Testis (tissue), 3 donors: ENCODE results near the gene CENPM. TPM values are rescaled to one million over a fixed set of nuclear protein-coding genes. Genes with fewer than 3 reads are reported as not detected.
A peak's percentile ranks its signal among the peaks of the same experiment; 100 is the strongest.

Experiments used
- DNase-seq: peaks from one replicate; pipeline ENCODE4 v3.0.0-alpha.2; 2019
- H3K27ac ChIP-seq, 2 donors: fragments of 200-600 bp; sonication (generic); one replicate each; pipeline ENCODE4 v1.5.1; 2019
- H3K27me3 ChIP-seq: fragments of 200-600 bp; sonication (generic); one replicate; pipeline ENCODE4 v1.5.1; 2019
- H3K36me3 ChIP-seq: fragments of 200-600 bp; sonication (generic); one replicate; pipeline ENCODE4 v1.5.1; 2017; ENCODE audit warnings: low read depth; ENCODE audit errors: missing control alignments
- H3K4me1 ChIP-seq: fragments of 200-600 bp; sonication (generic); one replicate; pipeline ENCODE4 v1.5.1; 2019
- H3K4me3 ChIP-seq, 2 donors: fragments of 200-600 bp; sonication (generic); one replicate each; pipeline ENCODE4 v1.5.1; 2017 to 2019
- H3K9me3 ChIP-seq: fragments of 200-600 bp; sonication (generic); one replicate; pipeline ENCODE4 v1.5.1; 2017
- POLR2A ChIP-seq: fragments of 450-650 bp; IDR thresholded peaks from one replicate; pipeline ENCODE4 v1.6.1; 2017; ENCODE audit warnings: antibody characterized with exemption, mild to moderate bottlenecking, moderate library complexity
- WGBS, 2 donors: methylation state at CpG; one replicate each; pipeline ENCODE4 v1.1.5; 2018; 5-methylcytosine and 5-hydroxymethylcytosine counted together
- intact Hi-C: fragments of 100-400 bp; cut with DNase I; formaldehyde crosslinking; loops from one replicate; pipeline ENCODE4 v1.15.1; 2023; ENCODE audit warnings: low total_unique reads
- polyA plus RNA-seq: library from polyadenylated mRNA; stranded (reverse); fragments of 350-450 nt; fragmentation: Illumina TruSeq; extraction: RNeasy Lipid Tissue Mini Kit (QIAGEN cat#74804); gene quantifications from one replicate; pipeline ENCODE4 v1.2.3, GENCODE V29; 2014; ENCODE audit warnings: low read depth, low replicate concordance; ENCODE audit not compliant: insufficient read depth
- total RNA-seq, 2 donors: library from RNA; depleted of rRNA; stranded (reverse); fragments of >200 nt; gene quantifications; one replicate each; pipeline ENCODE4 v1.2.3, GENCODE V29; 2016
- TF ChIP-seq, protein P1 (sequence below), 3 experiments: fragments of 450-650 bp in 2 of 3; fragments of 200-600 bp in 1 of 3; sonication (generic) in 1 of 3; IDR thresholded peaks; one replicate each; pipeline ENCODE4 v1.5.1; 2016 to 2019; ENCODE audit warnings: antibody characterized with exemption in 3 of 3, mild to moderate bottlenecking in 2 of 3, moderate library complexity in 1 of 3

Gene CENPM
- total and polyA plus RNA-seq, 3 donors from 2014 or later, result 15.5 to 28.2 (median 15.7) TPM

DNA sequence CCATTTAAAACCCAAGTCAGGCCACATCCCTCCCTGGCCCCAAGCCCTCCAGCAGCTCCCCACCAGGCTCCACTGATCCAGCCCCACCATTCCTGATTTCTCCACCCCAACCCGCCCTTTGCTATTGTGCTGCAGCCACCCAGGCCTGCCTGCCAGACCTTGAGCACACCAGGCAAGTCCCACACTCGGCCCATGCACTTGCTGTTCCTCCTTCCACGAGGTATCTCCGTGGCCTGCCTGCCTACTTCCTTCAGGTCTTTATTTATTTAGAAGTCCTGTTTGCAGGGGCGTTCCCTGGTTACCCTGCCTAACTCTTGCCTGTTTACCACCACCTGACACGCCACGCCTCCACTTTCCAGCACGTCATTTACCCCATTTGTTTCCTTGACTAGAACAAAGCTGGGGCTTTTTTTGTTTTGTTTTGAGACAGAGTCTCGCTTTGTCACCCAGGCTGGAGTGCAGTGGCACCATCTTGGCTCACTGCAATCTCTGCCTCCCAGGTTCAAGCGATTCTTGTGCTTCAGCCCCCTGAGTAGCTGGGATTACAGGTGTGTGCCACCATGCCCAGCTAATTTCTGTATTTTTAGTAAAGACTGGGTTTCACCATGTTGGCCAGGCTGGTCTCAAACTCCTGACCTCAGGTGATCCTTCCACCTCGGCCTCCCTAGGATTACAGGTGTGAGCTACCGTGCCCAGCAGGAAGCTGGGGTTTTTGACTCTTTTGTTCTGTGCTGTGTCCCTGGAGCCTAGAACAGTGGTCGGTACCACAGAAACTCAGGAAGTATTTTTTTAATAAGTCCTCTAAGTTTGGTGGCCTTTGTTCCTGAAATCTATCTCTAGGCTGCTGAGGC, 6.7 kb downstream of the CENPM start:
- WGBS, 2 donors, result 77% methylated on average over 13 of the region's 13 CpGs

DNA sequence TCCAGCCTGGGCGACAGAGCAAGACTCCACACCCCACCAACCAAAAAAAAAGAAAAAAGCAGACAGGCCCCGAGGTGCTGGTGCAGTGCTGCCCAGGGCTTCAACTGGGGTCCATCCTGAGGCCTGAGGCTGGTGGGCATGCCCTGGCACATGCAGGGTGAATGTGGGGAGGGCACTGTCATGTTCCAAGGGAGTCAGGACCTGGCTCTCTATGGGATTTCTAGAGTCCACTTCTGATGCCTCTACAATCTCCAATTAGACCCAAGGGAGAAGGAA, 10.1 kb downstream of the CENPM start:
- Histone ChIP-seq H3K36me3 (no peaks in the 10 kb centered on the region), H3K4me3 (no peak overlapping the region), H3K27me3 (no peaks in the 10 kb centered on the region), H3K9me3 (no peaks in the 10 kb centered on the region), H3K4me1 (peaks cover 4% of the 10 kb centered on the region), H3K27ac (no peak overlapping the region)
- WGBS, 2 donors, result 95 to 96% methylated on average over 2 of the region's 2 CpGs
- DNase-seq, result no peak
- intact Hi-C loops, result no loop called here
- TF ChIP-seq, protein P1, sequence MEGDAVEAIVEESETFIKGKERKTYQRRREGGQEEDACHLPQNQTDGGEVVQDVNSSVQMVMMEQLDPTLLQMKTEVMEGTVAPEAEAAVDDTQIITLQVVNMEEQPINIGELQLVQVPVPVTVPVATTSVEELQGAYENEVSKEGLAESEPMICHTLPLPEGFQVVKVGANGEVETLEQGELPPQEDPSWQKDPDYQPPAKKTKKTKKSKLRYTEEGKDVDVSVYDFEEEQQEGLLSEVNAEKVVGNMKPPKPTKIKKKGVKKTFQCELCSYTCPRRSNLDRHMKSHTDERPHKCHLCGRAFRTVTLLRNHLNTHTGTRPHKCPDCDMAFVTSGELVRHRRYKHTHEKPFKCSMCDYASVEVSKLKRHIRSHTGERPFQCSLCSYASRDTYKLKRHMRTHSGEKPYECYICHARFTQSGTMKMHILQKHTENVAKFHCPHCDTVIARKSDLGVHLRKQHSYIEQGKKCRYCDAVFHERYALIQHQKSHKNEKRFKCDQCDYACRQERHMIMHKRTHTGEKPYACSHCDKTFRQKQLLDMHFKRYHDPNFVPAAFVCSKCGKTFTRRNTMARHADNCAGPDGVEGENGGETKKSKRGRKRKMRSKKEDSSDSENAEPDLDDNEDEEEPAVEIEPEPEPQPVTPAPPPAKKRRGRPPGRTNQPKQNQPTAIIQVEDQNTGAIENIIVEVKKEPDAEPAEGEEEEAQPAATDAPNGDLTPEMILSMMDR (IDR thresholded peaks at IDR 0.05), result no peak
- TF ChIP-seq POLR2A, result no peak

More for the DNA sequence above, 6.7 kb downstream of the CENPM start:
- Histone ChIP-seq H3K4me1 (peaks cover 4% of the 10 kb centered on the region), H3K27ac (no peak overlapping the region), H3K4me3 (no peak overlapping the region), H3K9me3 (no peaks in the 10 kb centered on the region), H3K27me3 (no peaks in the 10 kb centered on the region), H3K36me3 (no peaks in the 10 kb centered on the region)
- DNase-seq, result peak; percentile 38
- intact Hi-C loops, result loop anchor here (5.0 kb wide), 2 partner anchors 118 to 243 kb away; partner anchors contain the start of gene MEI1
- TF ChIP-seq, protein P1 (IDR thresholded peaks at IDR 0.05), result no peak
- TF ChIP-seq POLR2A, result no peak

DNA sequence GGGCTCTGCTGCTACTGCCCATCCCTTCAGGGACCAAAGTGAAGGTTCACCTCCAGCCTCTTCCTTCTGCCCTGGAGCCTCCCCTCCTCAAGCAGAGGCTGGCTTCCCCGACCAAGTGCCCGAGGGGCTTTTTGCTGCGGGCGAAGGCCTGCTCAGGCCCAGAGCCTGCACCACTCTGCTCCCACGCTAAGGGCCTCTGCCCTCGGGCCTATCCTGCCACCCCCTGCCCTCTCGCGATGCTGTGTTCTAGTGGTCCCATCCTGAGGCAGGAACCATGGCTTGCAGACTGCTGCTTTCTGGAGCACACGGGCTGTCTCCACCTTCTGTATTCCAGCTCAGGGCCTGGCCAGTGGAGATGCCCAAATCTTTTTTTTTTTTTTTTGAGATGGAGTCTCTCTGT, 11.4 kb downstream of the CENPM start:
- no peaks in the 10 kb centered on the region for H3K4me1 ChIP-seq
- intact Hi-C loops, result no loop called here
- no peak overlapping the region for H3K27ac ChIP-seq
- H3K4me3 ChIP-seq, result no peak overlapping the region
- WGBS, 2 donors, result 91 to 94% methylated on average over 9 of the region's 9 CpGs
- no peaks in the 10 kb centered on the region for H3K27me3 ChIP-seq
- no peak for TF ChIP-seq POLR2A
- TF ChIP-seq, protein P1 (IDR thresholded peaks at IDR 0.05), result no peak
- no peaks in the 10 kb centered on the region for H3K9me3 ChIP-seq
- H3K36me3 ChIP-seq, result no peaks in the 10 kb centered on the region
- no peak for DNase-seq

DNA sequence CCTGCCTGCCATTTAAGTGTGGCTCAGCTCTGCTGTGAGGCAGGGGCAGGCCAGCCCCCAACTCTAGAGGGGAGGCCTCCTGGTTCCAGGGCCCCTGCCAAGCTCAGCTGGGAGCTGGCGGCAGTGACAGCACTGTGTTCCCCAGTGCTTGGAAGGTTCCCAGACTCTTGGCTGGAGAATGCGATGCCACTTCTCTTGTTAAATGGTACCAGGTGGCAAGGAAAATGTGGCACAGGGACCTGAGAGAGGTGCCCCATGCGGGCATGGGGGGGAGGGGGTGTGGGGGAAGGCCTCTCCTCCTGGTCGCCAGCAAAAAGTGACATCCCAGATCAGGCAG, 12.0 kb downstream of the CENPM start:
- Histone ChIP-seq H3K27me3 (no peaks in the 10 kb centered on the region), H3K27ac (no peak overlapping the region), H3K4me1 (no peaks in the 10 kb centered on the region), H3K9me3 (no peaks in the 10 kb centered on the region), H3K36me3 (no peaks in the 10 kb centered on the region), H3K4me3 (no peak overlapping the region)
- intact Hi-C loops, result no loop called here
- no peak for TF ChIP-seq POLR2A
- WGBS, 2 donors, result 69 to 80% methylated on average over 1 to 4 of the region's 4 CpGs
- DNase-seq, result no peak

DNA sequence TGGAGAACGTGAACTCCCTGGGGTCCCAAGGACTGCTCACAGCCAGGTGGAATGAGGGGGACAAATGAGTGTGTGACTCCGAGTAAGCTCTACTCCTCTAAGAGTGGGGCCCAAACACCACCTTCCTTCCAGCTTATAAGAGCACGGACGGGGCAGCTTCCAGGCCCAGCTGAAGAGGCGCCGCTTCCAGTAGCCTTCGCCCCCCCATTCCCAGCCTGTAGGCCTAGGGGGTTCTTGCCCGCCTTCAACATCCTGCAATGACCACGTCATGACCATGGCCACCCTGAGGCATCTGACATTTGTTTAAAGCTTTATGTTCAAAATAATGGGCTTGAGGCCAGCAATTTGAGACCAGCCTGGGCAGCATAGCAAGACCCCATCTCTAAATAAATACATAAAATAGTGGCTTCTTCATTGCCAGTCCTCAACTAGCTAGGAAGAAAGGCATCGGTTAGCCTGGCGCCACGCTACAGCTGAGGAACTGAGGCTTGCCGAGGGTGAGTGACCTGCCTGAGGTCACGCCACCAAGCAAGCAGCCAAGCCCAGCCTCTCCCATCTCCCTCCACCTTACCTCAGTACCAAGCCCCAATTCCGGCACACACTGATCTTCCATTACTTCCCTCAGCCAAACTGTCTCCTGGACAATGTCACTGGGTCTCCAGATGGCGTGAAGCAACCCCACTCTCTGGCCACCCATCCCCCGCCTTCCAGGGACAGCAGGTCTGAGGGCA, 12.5 kb downstream of the CENPM start:
- WGBS, 2 donors, result 94 to 95% methylated on average over 16 to 17 of the region's 17 CpGs
- Histone ChIP-seq H3K4me1 (no peaks in the 10 kb centered on the region), H3K27me3 (no peaks in the 10 kb centered on the region), H3K9me3 (no peaks in the 10 kb centered on the region), H3K27ac (no peak overlapping the region), H3K4me3 (no peak overlapping the region), H3K36me3 (no peaks in the 10 kb centered on the region)
- DNase-seq, result no peak
- TF ChIP-seq, protein P1 (IDR thresholded peaks at IDR 0.05), result no peak
- TF ChIP-seq POLR2A, result no peak
- intact Hi-C loops, result no loop called here
